GM18511 (cell line): ENCODE data around the gene SRSF11.

Experiments
- ATAC-seq: cut with Tn5 transposase; IDR thresholded peaks from one replicate; pipeline ENCODE4 v1.9.1; 2021; ENCODE audit warnings: mild to moderate bottlenecking, moderate library complexity; ENCODE audit not compliant: unreplicated experiment

Gene SRSF11

GRCh38 chr1:70220517-70221237 lies 503 bp upstream of the SRSF11 start:
- peak; percentile 7 for ATAC-seq

GRCh38 chr1:70222716-70223235 lies 1.6 kb downstream of the SRSF11 start:
- ATAC-seq: no peak

- no peak for ATAC-seq
These were observed 3.8 kb downstream of the SRSF11 start for GRCh38 chr1:70224954-70225353.

GRCh38 chr1:70227439-70227838 lies 6.3 kb downstream of the SRSF11 start:
- peak; percentile 67 for ATAC-seq

GRCh38 chr1:70228670-70229069 lies 7.5 kb downstream of the SRSF11 start:
- ATAC-seq: no peak

- ATAC-seq: no peak
These were observed 10.3 kb downstream of the SRSF11 start for GRCh38 chr1:70231475-70231874.

- no peak for ATAC-seq
These were observed 13.6 kb downstream of the SRSF11 start for GRCh38 chr1:70234733-70235132.

GRCh38 chr1:70239940-70240339 lies 18.8 kb downstream of the SRSF11 start:
- ATAC-seq: no peak

- no peak for ATAC-seq
These were observed 25.9 kb downstream of the SRSF11 start for GRCh38 chr1:70247122-70247521.

- ATAC-seq: no peak
These were observed 26.6 kb downstream of the SRSF11 start for GRCh38 chr1:70247768-70248167.

GRCh38 chr1:70248729-70249128 lies 27.5 kb downstream of the SRSF11 start:
- no peak for ATAC-seq

- ATAC-seq: no peak
These were observed 35.5 kb downstream of the SRSF11 start for GRCh38 chr1:70256664-70257063.

GRCh38 chr1:70264839-70265238 lies 43.7 kb downstream of the SRSF11 start:
- ATAC-seq: no peak

GRCh38 chr1:70265946-70266345 lies 44.8 kb downstream of the SRSF11 start:
- no peak for ATAC-seq

- ATAC-seq: peak; percentile 49
These were observed 56.7 kb downstream of the SRSF11 start for GRCh38 chr1:70277875-70278274.

GRCh38 chr1:70278710-70279109 lies 57.5 kb downstream of the SRSF11 start:
- ATAC-seq: no peak

GRCh38 chr1:70284366-70284765 lies 63.2 kb downstream of the SRSF11 start:
- ATAC-seq: no peak

- ATAC-seq: no peak
These were observed 65.3 kb downstream of the SRSF11 start for GRCh38 chr1:70286453-70286852.

GRCh38 chr1:70288166-70288565 lies 67.0 kb downstream of the SRSF11 start:
- ATAC-seq: no peak

GRCh38 chr1:70290218-70290617 lies 69.0 kb downstream of the SRSF11 start:
- ATAC-seq: no peak

- no peak for ATAC-seq
These were observed 72.1 kb downstream of the SRSF11 start for GRCh38 chr1:70293186-70293843.

GRCh38 chr1:70295749-70296148 lies 74.6 kb downstream of the SRSF11 start:
- no peak for ATAC-seq
